Caco-2 (cell line): ENCODE measurements around the gene MORN5. TPM values are rescaled to one million over a fixed set of nuclear protein-coding genes. Genes with fewer than 3 reads are reported as not detected.
A peak's percentile ranks its signal among the peaks of the same experiment; 100 is the strongest.

ENCODE experiments used
- BruUV-seq: library from RNA; stranded (reverse); fragments of 400-500 nt; replicated peaks from 2 replicates; lab custom pipeline; 2021; lab: Mats Ljungman, UMichigan
- CTCF ChIA-PET: fragments of 300-600 bp; sonication (Branson Sonifier 250); formaldehyde crosslinking; loops from one replicate; lab custom pipeline; 2022; ENCODE audit warnings: antibody characterized with exemption; lab: Charles Lee
- POLR2A ChIA-PET: fragments of 300-600 bp; sonication (Branson Sonifier 250); formaldehyde crosslinking; loops from one replicate; lab custom pipeline; 2022; ENCODE audit warnings: antibody characterized with exemption; lab: Charles Lee
- DNase-seq, 2 experiments: peaks; one replicate each; pipeline versions ENCODE4 v3.0.0 to v3.0.0-alpha.2; 2020 to 2022
- H3K27me3 ChIP-seq: replicated peaks from 2 replicates; pipeline ENCODE4 v1.6.0; 2011; ENCODE audit warnings: low read length; ENCODE audit not compliant: control insufficient read depth, insufficient read depth
- H3K36me3 ChIP-seq: 2 replicates; pipeline ENCODE4 v1.5.1; 2011; ENCODE audit warnings: low read length; ENCODE audit not compliant: control insufficient read depth, insufficient read depth
- H3K4me1 ChIP-seq: fragments of 250-450 bp; sonication (Bioruptor Pico); 2 replicates; pipeline ENCODE4 v1.5.1; 2020; ENCODE audit warnings: mild to moderate bottlenecking
- H3K4me3 ChIP-seq: 2 replicates; pipeline ENCODE4 v1.5.1; 2011; ENCODE audit warnings: low read depth, mild to moderate bottlenecking, control low read depth, low read length
- H3K9me3 ChIP-seq: fragments of 250-450 bp; sonication (Bioruptor Pico); 2 replicates; pipeline ENCODE4 v1.5.1; 2020; ENCODE audit warnings: mild to moderate bottlenecking, moderate library complexity
- H3K27ac Mint-ChIP-seq: one replicate; pipeline ENCODE4 v1.8.0; 2022; ENCODE audit warnings: mixed read lengths; ENCODE audit not compliant: unreplicated experiment
- H3K27me3 Mint-ChIP-seq: one replicate; pipeline ENCODE4 v1.8.0; 2022; ENCODE audit warnings: mixed read lengths; ENCODE audit not compliant: insufficient read depth, unreplicated experiment
- H3K36me3 Mint-ChIP-seq: one replicate; pipeline ENCODE4 v1.8.0; 2022; ENCODE audit warnings: mild to moderate bottlenecking, mixed read lengths; ENCODE audit not compliant: insufficient read depth, unreplicated experiment
- H3K4me1 Mint-ChIP-seq: one replicate; pipeline ENCODE4 v1.8.0; 2022; ENCODE audit warnings: low read depth, mixed read lengths; ENCODE audit not compliant: unreplicated experiment
- H3K4me3 Mint-ChIP-seq: one replicate; pipeline ENCODE4 v1.8.0; 2022; ENCODE audit warnings: mild to moderate bottlenecking, moderate library complexity, mixed read lengths; ENCODE audit not compliant: unreplicated experiment
- H3K9me3 Mint-ChIP-seq: one replicate; pipeline ENCODE4 v1.8.0; 2022; ENCODE audit warnings: mixed read lengths; ENCODE audit not compliant: unreplicated experiment
- intact Hi-C: fragments of 100-400 bp; cut with micrococcal nuclease; formaldehyde crosslinking; loops from one replicate; pipeline ENCODE4 v1.10.0; 2022; ENCODE audit not compliant: unreplicated experiment
- total RNA-seq: library from RNA; stranded (reverse); gene quantifications from 2 replicates; pipeline ENCODE4 v1.2.3, GENCODE V29; 2022
- TF ChIP-seq, protein P1 (sequence below), 2 experiments: fragments of 200-600 bp in 1 of 2; IDR thresholded peaks; 1 replicate in 1 of 2; 2 replicates in 1 of 2; pipeline versions ENCODE4 v1.5.1 to v1.8.0; 2011 to 2022; ENCODE audit warnings: antibody characterized with exemption in 1 of 2, control low read depth in 1 of 2, inconsistent platforms in 1 of 2, low read depth in 1 of 2, low read length in 1 of 2, mild to moderate bottlenecking in 1 of 2, moderate library complexity in 1 of 2; ENCODE audit not compliant: insufficient read depth in 1 of 2, severe bottlenecking in 1 of 2, unreplicated experiment in 1 of 2

The MORN5 gene
- total RNA-seq, 1 experiment from 2014 or later: not detected

DNA sequence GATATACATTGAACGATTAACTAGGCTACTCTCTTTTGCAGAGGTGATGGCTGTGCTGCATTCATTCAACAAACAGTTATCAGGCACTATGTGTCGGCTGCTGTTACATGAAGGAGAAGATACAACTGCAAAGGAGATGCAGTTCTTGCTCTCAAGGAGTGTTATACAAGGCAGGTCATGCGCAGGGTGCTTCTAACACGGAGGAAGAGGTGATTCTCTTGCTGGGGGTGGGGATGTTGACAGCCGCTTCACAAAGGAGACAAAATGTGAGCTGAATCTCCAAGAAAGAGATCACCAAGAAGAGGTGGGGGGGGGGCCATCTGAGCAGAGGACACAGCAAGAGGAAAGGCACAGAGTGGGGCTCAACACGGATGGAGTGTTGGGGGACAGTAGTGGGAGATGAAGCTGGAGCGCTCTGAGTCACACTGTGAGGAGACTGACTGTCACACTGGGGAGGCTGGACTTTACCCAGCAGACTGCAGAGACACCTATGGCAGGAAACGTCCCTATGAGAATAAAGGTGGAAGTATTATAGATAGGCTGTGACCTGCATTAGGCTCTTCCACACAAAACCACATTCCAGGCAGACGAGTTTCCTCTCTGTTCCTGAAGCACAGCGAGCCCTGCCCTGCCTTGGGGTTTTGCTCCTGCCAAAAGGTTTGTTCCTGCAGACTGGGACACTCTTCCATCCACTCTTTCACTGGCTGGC lies 21.0 kb upstream of the MORN5 start:
- Mint-ChIP-seq H3K4me1 (peaks cover 11% of the 10 kb centered on the region), H3K27ac (peak overlapping the region; percentile 18), H3K36me3 (peaks cover 14% of the 10 kb centered on the region), H3K27me3 (no peaks in the 10 kb centered on the region), H3K9me3 (no peaks in the 10 kb centered on the region), H3K4me3 (no peak overlapping the region)
- Histone ChIP-seq H3K36me3 (no peaks in the 10 kb centered on the region; the same call in 1 of the 2 replicates), H3K9me3 (no peaks in the 10 kb centered on the region), H3K27me3 (no peaks in the 10 kb centered on the region), H3K4me3 (no peak overlapping the region), H3K4me1 (peaks cover 19% of the 10 kb centered on the region)
- CTCF ChIA-PET: interaction anchor here (1.5 kb wide), 1 partner anchor 13 kb away, joined by 3 read pairs; no protein-coding TSS in a partner anchor
- intact Hi-C loops: no loop called here
- POLR2A ChIA-PET: no interaction called here
- TF ChIP-seq, protein P1, sequence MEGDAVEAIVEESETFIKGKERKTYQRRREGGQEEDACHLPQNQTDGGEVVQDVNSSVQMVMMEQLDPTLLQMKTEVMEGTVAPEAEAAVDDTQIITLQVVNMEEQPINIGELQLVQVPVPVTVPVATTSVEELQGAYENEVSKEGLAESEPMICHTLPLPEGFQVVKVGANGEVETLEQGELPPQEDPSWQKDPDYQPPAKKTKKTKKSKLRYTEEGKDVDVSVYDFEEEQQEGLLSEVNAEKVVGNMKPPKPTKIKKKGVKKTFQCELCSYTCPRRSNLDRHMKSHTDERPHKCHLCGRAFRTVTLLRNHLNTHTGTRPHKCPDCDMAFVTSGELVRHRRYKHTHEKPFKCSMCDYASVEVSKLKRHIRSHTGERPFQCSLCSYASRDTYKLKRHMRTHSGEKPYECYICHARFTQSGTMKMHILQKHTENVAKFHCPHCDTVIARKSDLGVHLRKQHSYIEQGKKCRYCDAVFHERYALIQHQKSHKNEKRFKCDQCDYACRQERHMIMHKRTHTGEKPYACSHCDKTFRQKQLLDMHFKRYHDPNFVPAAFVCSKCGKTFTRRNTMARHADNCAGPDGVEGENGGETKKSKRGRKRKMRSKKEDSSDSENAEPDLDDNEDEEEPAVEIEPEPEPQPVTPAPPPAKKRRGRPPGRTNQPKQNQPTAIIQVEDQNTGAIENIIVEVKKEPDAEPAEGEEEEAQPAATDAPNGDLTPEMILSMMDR (IDR thresholded peaks at IDR 0.05; ENCODE audit: insufficient read depth in 1 of 2, low read depth in 1 of 2, low read length in 1 of 2, severe bottlenecking in 1 of 2, unreplicated experiment in 1 of 2): no peak
- BruUV-seq: no TSS peak
- peak in 1 of 2 experiments; percentile 24 for DNase-seq

- Mint-ChIP-seq H3K27me3 (no peaks in the 10 kb centered on the region), H3K4me3 (no peak overlapping the region), H3K4me1 (peaks cover 11% of the 10 kb centered on the region), H3K9me3 (no peaks in the 10 kb centered on the region), H3K27ac (no peak overlapping the region), H3K36me3 (peaks cover 20% of the 10 kb centered on the region)
- Histone ChIP-seq H3K9me3 (no peaks in the 10 kb centered on the region), H3K4me1 (peaks cover 9% of the 10 kb centered on the region), H3K4me3 (no peak overlapping the region), H3K36me3 (peaks cover 5% of the 10 kb centered on the region; the same call in 1 of the 2 replicates), H3K27me3 (no peaks in the 10 kb centered on the region)
- POLR2A ChIA-PET: no interaction called here
- intact Hi-C loops: no loop called here
- TSS peak; percentile 12 for BruUV-seq
- TF ChIP-seq, protein P1 (IDR thresholded peaks at IDR 0.05; ENCODE audit: insufficient read depth in 1 of 2, low read depth in 1 of 2, low read length in 1 of 2, severe bottlenecking in 1 of 2, unreplicated experiment in 1 of 2): no peak
- CTCF ChIA-PET: no interaction called here
- DNase-seq: no peak
These were observed 19.1 kb upstream of the MORN5 start for GRCh38 chr9:122140368-122141193.

DNA sequence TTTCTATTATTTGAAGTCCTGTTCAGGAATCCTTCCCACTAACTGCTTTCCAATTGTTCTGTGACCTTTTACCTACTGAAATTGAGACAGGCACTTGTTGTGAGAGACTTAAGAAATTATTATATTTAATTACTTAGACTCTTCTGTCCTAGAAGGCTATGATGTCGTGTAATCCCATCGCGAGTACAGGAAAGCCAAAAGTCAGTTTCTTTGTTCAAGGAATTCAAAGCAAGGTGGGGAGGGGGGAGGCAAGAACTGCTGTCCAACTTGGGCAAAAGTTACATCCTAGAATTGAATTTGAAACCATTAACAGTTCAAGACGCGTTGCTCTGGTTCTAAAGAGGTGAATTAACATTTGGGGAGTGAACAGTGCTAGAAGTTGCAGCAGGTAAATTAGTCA lies 18.0 kb upstream of the MORN5 start:
- intact Hi-C loops: no loop called here
- H3K27ac Mint-ChIP-seq: no peak overlapping the region
- DNase-seq: no peak
- peaks cover 5% of the 10 kb centered on the region; the same call in 1 of the 2 replicates for H3K36me3 ChIP-seq
- no TSS peak for BruUV-seq
- H3K4me3 ChIP-seq: no peak overlapping the region
- no peaks in the 10 kb centered on the region for H3K27me3 ChIP-seq
- H3K27me3 Mint-ChIP-seq: no peaks in the 10 kb centered on the region
- H3K4me1 Mint-ChIP-seq: peaks cover 11% of the 10 kb centered on the region
- H3K9me3 Mint-ChIP-seq: no peaks in the 10 kb centered on the region
- no peak overlapping the region for H3K4me3 Mint-ChIP-seq
- CTCF ChIA-PET: no interaction called here
- H3K4me1 ChIP-seq: peaks cover 9% of the 10 kb centered on the region
- no peaks in the 10 kb centered on the region for H3K9me3 ChIP-seq
- POLR2A ChIA-PET: no interaction called here
- TF ChIP-seq, protein P1 (IDR thresholded peaks at IDR 0.05; ENCODE audit: insufficient read depth in 1 of 2, low read depth in 1 of 2, low read length in 1 of 2, severe bottlenecking in 1 of 2, unreplicated experiment in 1 of 2): no peak
- peaks cover 22% of the 10 kb centered on the region for H3K36me3 Mint-ChIP-seq
